HG03432 (cell line): ENCODE data around the gene ROPN1L.

ENCODE experiments used
- ATAC-seq: cut with Tn5 transposase; IDR thresholded peaks from one replicate; pipeline ENCODE4 v1.9.1; 2021; ENCODE audit warnings: mild to moderate bottlenecking, moderate library complexity; ENCODE audit not compliant: unreplicated experiment

ROPN1L gene

GRCh38 chr5:10427201-10427600, 14.5 kb upstream of the ROPN1L start:
- no peak for ATAC-seq

DNA sequence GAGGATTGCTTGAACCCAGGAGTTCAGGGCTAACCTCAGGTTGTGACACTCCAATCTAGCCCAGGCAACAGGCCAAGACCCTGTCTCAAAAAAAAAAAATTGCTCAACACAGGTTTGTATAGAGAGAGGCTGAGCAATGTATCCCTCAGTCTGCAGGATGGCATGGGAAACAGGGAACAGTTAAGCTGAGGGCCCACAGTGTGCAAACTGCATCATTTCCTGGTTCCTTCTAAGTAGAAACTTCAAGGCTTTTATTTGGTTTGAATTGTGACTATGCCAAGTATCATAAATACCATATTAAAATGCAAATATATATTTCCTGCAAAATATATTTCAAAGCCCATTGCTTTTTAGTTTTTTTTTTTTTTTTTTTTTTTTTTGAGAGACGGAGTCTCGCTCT, 13.7 kb upstream of the ROPN1L start:
- ATAC-seq, result no peak

GRCh38 chr5:10431415-10431814, 10.3 kb upstream of the ROPN1L start:
- ATAC-seq, result no peak

- no peak for ATAC-seq
These were observed 9.3 kb upstream of the ROPN1L start for GRCh38 chr5:10432059-10433008.

DNA sequence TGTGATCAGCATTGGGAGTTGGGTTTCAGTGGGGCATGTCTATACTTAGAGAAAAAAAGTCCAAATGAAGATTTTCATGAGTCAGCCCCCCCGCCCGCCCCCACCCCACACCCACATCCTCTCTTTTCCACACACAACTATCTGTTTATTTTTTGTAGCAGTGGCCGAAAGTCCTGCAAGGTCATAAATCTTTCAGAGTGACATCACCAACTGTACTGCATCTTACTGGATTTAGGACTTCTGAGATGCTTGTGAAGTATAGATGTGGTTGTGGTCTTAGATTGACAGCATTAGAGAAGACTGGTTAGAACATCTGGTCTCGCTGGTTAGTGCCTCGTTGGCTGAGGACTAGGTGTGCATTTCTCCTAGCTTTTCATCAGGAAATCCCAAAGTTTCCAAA, 7.3 kb upstream of the ROPN1L start:
- ATAC-seq, result no peak

GRCh38 chr5:10438301-10438700, 3.4 kb upstream of the ROPN1L start:
- no peak for ATAC-seq

DNA sequence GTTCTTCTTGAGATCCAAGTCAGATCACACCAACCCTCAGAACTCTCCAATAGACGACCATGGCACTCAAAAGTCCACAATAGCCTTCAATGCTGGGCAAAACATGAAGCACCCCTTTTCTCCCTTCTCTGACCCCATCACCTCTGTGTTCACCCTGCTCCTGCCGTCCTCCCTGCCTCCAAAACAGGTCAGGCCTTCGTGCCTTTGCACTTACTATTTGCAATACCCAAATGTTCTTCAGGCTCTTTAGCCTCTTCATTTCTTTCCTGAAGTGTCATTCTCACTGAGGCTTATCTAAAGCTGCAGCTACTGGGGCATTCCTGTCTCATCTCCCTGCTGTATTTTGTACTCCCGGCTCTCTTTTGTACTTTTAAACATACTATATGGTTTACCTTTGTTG, 2.0 kb upstream of the ROPN1L start:
- no peak for ATAC-seq

DNA sequence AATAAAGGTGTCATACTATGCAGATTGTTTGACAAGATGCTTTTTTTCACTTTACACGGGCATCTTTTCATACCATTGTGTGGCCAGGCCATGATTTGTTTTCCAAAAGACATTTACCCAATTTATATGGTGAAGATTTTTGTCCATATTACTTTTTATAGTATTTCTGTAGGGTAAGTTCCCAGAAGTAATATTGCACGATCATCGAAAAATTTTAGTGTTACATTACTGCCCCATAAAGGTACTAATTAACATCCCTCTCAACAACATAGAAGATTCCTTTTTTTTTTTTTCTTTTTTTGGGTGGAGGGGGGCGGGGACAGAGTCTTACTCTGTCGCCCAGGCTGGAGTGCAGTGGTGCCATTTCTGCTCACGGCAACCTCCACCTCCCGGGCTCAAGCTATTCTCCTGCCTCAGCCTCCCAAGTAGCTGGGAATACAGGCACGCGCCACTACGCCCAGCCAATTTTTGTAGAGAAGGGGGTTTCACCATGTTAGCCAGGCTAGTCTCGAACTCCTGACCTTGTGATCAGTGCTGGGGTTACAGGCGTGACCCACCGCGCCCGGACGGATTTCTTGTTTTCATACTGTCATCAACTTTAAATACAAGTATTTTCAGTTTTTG, 1.2 kb upstream of the ROPN1L start:
- no peak for ATAC-seq

GRCh38 chr5:10441992-10442435, 335 bp downstream of the ROPN1L start:
- ATAC-seq, result peak; percentile 56

DNA sequence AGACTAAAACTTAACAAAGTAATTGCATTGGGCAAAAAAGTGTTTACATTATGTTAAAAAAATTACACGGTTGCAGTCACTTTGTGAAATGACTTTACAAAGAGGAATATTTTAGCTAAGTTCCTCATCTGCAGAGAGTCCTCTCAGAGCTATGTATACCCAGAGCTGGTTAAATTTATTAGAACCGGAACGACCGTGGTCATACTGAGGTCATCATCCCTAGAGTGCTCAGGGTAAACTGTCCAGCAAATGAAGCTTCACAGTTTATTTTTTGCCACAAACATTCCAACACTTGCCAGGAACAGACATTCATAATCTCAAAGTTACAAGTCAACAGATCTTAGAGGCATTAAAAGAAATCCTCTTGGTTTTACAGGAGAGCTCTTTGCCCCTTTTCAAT, 897 bp downstream of the ROPN1L start:
- ATAC-seq, result no peak

DNA sequence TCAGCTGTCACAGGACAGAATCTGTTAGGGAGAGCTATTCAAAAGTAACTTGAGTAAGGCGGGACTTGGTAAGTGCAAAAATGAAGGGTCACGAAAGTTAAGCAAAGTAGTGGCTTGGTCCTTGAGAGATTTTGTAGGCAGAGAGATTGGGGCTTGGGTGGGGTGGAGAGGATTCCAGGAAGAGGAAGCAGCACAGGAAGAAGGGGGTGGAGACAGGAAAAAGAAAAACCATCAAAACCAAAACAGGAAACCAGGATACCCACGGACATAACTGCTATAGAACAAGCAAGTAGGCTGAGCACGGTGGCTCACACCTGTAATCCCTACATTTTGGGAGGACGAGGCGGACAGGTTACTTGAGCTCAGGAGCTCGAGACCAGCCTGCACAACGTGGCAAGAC, 3.7 kb downstream of the ROPN1L start:
- ATAC-seq, result no peak

- ATAC-seq, result no peak
These were observed 4.8 kb downstream of the ROPN1L start for GRCh38 chr5:10446490-10446889.

DNA sequence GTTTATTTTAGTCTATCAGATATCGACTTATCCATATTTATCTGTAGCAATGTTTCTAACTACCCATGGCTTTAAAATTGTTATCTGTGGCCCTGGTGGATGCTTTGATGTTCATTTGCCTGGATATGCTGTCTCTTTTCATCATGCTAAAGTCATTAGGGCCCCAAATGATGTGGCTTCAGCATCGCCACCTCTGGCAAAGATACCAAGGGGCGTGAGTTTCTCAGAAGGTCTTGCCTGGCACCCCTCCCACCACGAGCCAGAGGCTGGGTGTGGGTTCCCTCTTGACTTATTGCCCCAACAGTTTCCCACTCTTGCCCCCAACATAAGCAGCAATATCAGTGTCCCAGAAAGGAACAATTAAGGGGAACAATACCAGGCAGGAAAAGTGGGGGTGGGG, 5.4 kb downstream of the ROPN1L start:
- ATAC-seq, result no peak

- ATAC-seq, result no peak
These were observed 7.2 kb downstream of the ROPN1L start for GRCh38 chr5:10448754-10449360.

GRCh38 chr5:10451137-10451824, 9.6 kb downstream of the ROPN1L start:
- ATAC-seq, result no peak

GRCh38 chr5:10452768-10453331, 11.2 kb downstream of the ROPN1L start:
- ATAC-seq, result peak; percentile 78

DNA sequence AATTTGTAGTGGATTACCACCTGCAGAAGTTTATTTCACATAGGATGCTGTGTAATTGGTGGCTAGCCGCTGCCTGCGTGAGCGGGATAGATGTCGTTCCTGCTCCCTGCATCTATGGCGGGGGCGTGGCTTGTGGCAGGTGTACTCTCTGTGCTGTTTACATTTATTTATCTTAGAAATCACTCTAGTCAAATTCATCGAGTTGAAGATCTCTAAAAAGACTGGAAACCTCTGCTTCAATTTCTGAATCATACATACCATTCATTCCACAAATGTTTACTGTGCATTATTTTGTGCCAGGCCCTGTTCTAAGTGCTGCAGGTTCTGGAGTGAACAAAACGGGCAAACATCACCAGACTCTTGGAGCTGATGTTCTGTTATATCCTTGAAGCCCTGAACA, 11.9 kb downstream of the ROPN1L start:
- no peak for ATAC-seq

GRCh38 chr5:10454591-10455276, 13.1 kb downstream of the ROPN1L start:
- no peak for ATAC-seq

GRCh38 chr5:10455277-10455670, 13.6 kb downstream of the ROPN1L start:
- ATAC-seq, result no peak
